Stomach (tissue), 4 donors: ENCODE data around the gene FHAD1.

Source experiments
- POLR2A ChIP-seq, 4 donors: fragments of 450-650 bp; IDR thresholded peaks; one replicate each; pipeline ENCODE4 v1.6.1; 2016; ENCODE audit warnings: antibody characterized with exemption in 4 of 4, control low read depth in 2 of 4, mild to moderate bottlenecking in 1 of 4, moderate library complexity in 1 of 4
- POLR2AphosphoS5 ChIP-seq, 3 donors: sonication (generic); formaldehyde crosslinking; IDR thresholded peaks; one replicate each; pipeline ENCODE4 v1.6.1; 2016; ENCODE audit warnings: antibody characterized with exemption in 3 of 3

DNA sequence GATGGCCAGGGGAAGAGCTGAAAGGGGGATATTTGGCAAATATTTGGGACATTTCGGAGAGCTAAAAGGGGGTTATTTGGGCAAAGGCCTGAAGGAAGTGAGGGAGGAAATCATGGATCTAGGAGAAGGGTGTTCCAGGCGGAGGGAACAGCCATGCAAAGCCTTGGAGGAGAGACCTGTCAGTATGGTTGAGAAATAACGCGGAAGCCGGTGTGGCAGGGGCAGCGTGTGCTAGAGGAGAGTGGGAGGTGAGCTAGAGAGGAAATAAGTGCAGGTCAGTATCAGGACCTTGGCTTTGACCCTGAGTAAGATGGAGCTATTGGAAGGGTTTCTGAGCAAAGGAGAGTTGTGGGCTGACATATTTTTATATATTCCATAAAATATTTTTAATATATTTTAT, 194.2 kb downstream of the FHAD1 start:
- TF ChIP-seq POLR2A (IDR thresholded peaks at IDR 0.05) (no peak), POLR2AphosphoS5 (IDR thresholded peaks at IDR 0.05) (no peak)
